ENCODE data around the gene TINAG.
A peak's percentile ranks its signal among the peaks of the same experiment; 100 is the strongest.

Gene TINAG, protein sequence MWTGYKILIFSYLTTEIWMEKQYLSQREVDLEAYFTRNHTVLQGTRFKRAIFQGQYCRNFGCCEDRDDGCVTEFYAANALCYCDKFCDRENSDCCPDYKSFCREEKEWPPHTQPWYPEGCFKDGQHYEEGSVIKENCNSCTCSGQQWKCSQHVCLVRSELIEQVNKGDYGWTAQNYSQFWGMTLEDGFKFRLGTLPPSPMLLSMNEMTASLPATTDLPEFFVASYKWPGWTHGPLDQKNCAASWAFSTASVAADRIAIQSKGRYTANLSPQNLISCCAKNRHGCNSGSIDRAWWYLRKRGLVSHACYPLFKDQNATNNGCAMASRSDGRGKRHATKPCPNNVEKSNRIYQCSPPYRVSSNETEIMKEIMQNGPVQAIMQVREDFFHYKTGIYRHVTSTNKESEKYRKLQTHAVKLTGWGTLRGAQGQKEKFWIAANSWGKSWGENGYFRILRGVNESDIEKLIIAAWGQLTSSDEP
- 0 to 0.10 (median 0) reads per million in 18 experiments for total RNA-seq

DNA sequence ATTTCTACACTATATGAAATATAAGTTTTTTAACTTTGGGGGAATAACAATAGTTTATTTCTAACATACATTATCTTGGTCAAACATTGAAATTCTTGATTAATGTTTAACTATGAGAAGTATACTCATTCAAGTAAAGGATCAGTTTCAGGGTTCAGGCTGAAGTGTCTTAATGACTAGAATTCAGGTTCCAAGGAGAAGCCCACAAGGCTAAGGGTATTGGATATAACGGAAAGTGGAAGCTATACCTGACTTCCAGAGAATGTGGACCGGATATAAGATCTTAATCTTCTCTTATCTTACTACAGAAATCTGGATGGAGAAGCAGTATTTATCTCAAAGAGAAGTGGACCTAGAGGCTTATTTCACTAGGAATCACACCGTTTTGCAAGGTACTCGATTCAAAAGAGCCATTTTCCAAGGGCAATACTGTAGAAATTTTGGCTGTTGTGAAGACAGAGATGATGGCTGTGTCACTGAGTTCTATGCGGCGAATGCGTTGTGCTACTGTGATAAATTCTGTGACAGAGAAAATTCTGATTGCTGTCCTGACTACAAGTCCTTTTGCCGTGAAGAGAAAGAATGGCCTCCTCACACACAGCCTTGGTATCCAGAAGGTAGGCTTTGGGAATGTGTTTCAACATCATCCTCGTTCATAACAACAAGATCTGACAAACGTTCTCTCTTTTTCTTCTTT lies at the start of gene TINAG:
Gene TINAG (plus strand): TSS at position 153 of the 697 bp plus-strand sequence. CDS start 110 bp downstream, at position 263.
- DNase-seq: no peak

DNA sequence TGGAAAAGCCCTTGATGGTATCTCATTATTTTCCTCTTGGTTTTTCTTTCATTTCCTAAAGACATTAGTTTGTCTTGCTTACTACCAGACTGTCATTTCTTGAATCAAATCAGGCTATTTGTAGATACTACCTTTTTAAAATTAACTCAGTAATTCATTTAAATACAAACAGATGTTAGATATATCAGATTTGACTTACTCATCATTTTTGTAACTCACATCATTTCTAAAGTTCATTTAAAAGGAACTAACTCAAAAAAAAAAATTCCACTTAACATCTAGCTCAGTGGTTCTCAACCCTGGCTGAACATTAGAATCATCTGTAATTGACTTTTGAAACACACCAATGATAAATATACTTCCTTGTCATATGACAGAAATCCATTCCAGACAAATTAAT lies 48.2 kb upstream of the TINAG start:
- DNase-seq: no peak

DNA sequence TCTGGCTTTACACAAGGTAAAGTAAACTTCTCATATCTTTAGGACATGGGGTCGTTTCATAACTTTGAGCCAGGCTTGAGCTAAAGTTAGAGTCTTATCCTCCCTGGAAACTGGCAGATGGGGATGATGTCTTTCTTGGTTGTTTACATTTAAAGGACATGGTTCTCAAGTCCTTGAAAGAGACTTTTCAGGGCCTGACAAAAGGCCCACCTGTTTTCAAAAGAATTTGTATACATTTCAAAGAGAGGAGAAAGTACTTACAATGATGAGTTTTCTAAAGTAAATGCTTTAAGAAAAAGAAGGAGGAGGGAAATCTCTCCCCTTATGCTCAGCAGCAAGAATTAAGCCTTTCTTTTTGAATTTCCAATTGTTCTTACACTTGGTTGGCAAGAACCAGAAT lies 45.7 kb upstream of the TINAG start:
- DNase-seq: no peak

GRCh38 chr6:54262971-54263370 lies 45.3 kb upstream of the TINAG start:
- DNase-seq: no peak

DNA sequence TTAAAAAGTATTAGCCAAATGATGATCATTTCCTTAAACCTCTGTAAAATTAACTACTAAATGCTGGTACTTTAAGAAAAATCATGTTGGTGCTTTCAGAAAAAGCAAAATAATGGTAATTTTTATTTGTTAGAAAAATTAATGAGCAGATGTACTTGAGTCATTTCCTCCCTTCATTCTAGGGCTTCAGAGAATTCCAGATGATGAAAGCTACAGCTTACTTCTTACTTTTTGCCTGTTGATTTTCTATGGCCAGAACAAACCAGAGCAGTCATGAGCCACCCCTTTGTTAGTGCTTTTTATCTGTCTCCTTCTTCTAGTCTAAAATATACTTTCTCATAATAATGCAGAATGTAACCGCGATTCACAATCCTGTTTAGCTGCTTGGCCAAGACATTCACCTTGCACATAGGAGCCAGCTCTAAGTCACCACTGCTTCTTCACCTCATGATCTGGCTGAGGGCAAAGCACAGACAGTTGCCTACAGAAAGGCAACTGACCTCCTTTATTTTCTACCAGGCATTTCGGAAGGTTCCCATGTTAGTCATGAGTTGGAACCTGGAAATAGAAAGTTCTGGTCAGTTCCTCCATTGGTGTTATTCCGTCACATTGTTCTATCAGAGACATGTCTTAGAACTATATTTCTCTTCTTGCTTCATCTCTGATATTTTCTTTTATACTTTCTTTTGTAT lies 43.5 kb upstream of the TINAG start:
- no peak for DNase-seq

DNA sequence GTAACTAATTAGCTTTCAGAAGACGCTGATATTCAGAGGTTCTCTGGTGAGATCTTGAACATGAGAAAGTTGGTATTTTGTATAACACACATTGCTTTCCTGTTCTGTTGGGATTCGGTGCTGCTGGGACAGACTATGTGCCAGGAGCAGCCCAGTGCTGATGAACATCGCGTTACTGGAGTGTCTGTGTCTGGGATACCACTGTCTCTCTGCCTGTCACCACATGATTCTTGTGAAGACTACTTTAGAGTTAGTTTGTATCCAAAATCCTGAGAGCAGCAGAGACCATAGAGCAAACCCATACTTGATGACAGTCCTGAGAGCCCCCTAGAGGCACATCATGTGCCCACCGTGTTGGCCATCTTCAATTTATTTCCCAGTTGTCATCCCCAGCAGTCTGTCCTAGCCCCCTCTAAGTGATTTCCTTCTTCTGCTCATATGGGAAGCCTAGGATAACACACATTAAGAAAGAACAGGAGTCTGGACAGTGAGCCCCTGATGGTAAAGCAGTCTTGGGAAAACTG lies 41.8 kb upstream of the TINAG start:
- DNase-seq: no peak

DNA sequence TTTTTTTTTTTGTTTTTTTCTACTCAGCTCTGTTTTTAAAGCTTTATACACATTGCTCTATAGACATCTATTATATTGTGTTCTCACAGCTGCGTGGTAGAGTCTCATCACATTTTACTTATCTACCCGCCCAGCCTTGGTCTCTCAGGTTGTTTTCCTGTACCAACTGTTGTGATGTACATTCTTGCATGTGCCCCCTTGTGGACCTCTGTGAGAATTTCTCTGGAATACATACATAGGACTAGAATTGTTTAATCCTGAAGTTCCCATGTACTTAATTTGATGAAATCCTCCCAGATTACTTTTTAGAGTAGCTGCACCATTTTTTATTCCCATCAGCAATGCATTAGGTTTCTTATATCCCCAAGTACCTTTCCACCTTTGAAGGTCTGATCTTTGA lies 40.4 kb upstream of the TINAG start:
- peak in 1 of 2 donors; percentile 18 for DNase-seq

DNA sequence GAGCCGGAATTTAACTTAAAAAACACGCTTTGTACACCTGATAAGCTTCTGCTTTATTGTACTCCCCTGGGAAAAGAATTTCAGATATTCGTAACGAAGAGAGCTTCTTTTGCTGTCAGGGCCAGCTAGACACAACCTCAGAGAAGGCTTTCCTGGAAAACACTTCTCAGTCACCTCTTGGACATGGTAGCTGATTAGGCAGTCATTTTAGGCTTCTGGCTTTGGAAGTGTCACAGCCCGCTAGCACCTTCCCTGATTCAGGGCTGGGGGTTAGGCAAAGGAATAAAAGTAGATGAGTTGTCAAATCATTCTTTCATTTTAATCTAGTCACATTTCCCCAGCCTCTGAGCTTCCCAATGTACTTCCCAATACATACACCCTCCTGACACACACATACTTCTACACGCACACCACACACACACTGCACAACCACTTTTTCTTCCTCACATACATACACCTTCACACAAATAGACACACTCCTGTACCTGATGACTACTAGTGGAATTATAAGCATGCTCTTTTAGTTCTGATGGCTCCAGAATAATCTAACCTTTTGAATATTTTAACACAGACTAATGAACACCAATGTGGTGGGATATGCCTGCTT lies 34.9 kb upstream of the TINAG start:
- no peak for DNase-seq

GRCh38 chr6:54274383-54274782 lies 33.9 kb upstream of the TINAG start:
- DNase-seq: no peak

- DNase-seq: no peak
Measured at GRCh38 chr6:54282186-54282585, 26.1 kb upstream of the TINAG start.

DNA sequence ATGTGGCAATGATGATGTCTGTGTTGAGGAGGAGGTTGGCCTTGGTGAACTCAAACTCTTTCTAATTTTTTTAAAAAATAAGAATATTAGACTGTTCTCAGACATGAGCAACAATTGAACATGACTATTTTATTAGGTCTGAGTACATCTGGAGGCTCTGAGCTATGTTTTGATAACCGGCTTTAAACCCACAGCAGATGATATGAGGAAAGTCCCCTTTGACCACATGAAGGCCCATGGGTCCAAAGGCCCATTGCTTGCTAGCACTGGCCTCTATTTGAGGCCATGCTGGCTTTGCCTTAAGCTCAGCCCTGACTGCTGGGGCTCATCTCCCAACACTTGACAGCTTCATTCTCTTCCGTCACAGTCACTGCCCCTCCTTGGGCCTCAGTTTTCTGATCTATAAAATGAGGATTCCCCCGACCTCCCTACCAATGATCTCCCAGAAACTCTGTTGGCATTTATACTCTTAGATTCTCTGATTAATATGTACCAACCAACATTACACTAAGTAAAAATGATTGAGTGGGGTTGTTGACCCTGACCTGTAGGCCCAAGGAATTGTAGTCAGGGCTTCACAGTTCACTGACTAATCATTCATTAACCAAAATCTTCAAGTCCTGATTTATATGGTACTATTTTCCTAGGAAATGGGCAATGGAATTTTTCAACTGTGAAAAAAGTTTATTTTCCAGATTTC lies 23.9 kb upstream of the TINAG start:
- no peak for DNase-seq

DNA sequence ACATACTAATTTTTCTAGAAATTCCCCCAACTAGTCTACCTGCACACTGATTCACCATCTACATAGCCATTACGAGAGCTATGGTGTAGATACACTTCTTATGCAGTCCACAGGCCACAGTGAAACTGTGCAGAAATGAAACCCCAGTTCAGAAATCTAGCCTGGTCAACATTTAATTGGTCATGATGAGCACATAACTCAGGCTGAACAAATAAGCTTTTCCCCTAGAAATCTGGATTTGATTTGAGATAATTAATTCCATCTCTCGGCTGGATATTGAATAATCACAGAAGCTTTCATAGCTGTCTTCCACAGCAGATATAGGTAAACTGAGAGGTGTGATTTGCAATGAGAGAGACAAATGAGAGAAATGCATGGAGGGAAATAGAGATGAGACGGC lies 22.6 kb upstream of the TINAG start:
- DNase-seq: no peak

DNA sequence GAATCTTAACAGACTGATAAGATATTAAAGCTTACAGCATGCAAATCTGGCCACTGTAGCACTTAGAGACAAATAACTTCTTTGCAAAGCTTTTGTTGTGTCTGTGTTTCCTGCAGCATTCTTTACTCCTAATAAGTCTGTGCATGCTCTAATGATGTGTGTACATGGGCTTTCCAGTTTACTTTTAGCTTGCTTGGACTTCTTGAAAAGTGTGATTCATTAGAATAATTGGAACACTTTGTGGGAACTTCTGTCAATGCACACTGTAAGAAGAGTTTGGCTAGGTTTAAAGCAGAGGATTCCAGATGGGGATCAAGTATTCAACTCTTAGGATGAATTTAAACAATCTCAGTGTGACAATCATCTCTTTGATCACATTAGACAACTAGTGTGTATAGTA lies 22.1 kb upstream of the TINAG start:
- no peak for DNase-seq

DNA sequence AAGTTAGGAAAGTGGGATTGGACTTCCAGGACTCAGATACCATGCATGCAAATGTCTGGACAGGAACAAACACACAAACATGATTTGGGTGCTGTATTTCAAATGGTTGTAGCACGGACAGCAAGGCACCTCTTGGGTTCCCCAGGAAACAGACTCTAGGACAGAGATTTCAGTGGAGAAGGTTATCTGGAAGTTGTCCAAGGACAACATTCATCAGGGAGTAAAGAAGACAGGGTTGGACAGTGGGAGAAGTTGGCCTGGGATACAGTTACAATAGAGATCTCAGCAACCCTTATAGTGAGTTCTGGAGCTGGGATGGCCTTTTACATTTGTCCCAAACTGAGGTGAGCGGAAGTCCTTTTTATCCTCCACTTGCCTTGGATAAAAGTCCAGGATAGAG lies 19.8 kb upstream of the TINAG start:
- no peak for DNase-seq

DNA sequence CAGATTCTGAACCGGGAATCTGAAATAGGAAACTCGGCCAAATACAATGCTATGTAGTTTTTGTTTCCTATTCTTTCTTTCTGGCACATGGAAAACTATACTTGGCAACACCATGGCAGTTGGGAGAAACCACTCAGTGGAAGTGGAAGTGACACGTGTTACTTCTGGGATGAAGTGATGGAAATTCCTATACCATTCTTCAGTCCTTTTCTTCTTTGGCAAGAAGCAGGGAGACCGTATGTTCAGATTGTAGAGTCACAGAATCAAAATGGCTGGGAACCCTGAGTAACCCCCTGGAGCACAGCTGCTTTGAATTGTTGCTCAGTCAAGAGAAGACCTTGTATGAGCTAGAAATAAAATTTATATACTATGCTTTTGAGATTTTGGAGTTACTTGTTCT lies 18.8 kb upstream of the TINAG start:
- no peak for DNase-seq

DNA sequence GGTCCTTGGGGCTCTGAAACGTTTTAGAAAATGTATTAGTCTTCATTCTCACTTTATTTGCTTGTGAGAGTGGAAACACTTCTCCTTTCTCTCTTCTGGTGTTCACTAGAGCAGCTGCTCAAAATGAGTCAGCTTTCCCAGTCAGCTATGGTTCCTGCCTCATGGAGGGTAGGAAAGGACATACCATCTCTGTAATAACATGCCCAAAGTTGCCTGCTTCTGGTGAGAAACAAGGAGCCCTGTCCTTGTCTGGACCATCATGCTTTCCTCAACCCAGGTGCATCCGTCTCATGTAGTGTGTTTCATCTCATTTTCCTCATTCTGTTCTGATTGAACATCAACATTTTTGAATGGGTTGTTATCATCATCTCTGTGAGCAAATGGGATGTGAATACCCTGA lies 17.1 kb upstream of the TINAG start:
- DNase-seq: no peak

GRCh38 chr6:54291738-54292137 lies 16.5 kb upstream of the TINAG start:
- DNase-seq: no peak

DNA sequence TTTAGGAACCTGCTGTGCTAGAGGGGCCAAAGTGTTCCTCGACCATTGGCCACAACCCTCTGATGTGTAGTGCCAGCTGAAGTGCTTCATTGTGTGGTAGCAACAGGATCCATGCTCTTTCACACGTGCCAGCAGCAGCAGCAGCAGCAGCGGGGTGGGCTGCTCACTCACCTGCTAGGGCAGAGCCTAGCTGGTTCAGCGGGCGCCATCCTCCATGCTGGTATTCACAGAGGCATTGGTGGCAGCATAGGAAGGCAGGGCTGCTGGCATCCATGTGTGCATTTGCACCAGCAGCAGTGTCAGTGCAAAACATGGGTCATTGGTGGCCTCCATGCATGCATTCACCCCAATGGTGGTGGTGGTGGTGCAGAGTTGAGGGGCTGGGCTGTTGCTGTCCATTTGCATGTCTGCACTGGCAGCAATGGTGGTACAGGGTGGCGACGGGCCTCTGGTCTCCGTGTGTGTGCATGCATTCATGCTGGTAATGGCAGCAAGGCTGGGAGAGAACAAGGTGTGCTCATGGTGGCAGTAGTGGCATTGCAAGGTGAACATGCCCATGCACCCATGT lies 13.2 kb upstream of the TINAG start:
- no peak for DNase-seq

GRCh38 chr6:54299542-54300269 lies 8.5 kb upstream of the TINAG start:
- no peak for DNase-seq

DNA sequence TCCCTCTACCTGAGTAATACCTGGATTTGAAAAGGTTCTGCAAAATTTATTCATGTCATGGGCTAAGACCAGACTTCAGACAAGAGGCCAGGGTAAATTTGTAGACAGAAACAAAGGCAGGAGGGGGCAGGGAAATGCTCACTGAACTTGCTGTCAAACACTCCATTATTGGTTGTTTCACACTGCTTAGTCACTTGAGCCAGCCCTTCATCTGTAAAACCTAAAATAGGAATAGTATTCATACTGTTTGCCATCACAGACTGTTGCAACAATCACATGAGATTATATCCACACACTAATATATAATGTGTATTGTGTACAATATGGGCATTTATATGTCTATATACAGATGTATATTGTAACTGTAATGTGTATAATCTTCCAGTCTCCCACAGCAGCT lies 6.5 kb upstream of the TINAG start:
- no peak for DNase-seq

DNA sequence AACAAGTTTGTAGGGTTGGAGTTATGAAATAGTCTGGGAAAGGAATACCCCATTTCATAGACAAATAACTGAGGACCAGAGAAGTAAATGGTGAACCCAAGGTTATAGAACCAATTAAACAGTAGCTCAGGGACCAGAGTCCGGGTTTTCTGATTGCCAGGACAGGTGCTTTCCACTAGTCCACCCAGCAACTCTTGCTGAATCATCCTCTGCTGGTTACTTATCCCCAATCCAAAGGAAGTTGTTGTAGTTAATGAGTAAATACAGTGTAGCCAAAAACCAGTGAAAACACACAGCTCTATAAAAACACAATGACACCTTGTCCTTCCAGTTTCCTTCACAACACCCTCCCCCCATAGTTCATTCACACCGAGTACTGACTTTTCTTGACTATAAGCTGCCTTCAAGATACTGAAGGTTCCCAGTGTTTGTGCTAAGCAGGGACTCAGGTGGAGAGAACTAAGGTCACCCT lies 766 bp upstream of the TINAG start:
- DNase-seq: no peak

Measured in inflammatory macrophage (primary cell).